ENCODE measurements around the gene TTC31. TPM values are rescaled to one million over a fixed set of nuclear protein-coding genes. Genes with fewer than 3 reads are reported as not detected.

The TTC31 gene
- total RNA-seq, 1 donor from 2014 or later = 16.3 TPM

Other genes with a start within 250 kb of the TTC31 start
- 0.43 and 2.0 TPM in 2 replicates for gene SLC4A5, start 139.7 kb upstream of the TTC31 start, total RNA-seq
- gene DCTN1, start 102.8 kb upstream of the TTC31 start, total RNA-seq = 121 and 123 TPM in 2 replicates
- gene C2orf81, start 61.5 kb upstream of the TTC31 start, total RNA-seq = 0.26 and 1.4 TPM in 2 replicates
- 7.8 TPM in 2 replicates for gene WDR54, start 61.4 kb upstream of the TTC31 start, total RNA-seq
- 43.3 and 56.6 TPM in 2 replicates for gene RTKN, start 41.1 kb upstream of the TTC31 start, total RNA-seq
- gene INO80B, start 28.0 kb upstream of the TTC31 start, total RNA-seq = 20.0 and 30.8 TPM in 2 replicates
- gene WBP1, start 24.6 kb upstream of the TTC31 start, total RNA-seq = 68.4 and 75.4 TPM in 2 replicates
- gene MOGS, start 17.7 kb upstream of the TTC31 start, total RNA-seq = 56.1 and 67.0 TPM in 2 replicates
- gene MRPL53, start 10.4 kb upstream of the TTC31 start, total RNA-seq = 19.7 and 21.6 TPM in 2 replicates
- 10.6 and 13.3 TPM in 2 replicates for gene CCDC142, start 83 bp upstream of the TTC31 start, total RNA-seq
- 0.68 and 1.5 TPM in 2 replicates for gene LBX2, start 16.5 kb downstream of the TTC31 start, total RNA-seq
- gene PCGF1, start 24.6 kb downstream of the TTC31 start, total RNA-seq = 31.3 and 33.9 TPM in 2 replicates
- gene TLX2, start 31.4 kb downstream of the TTC31 start, total RNA-seq = 0.13 TPM in 1 of 2 replicates, not detected in the other
- not detected in 2 replicates for gene DQX1, start 43.1 kb downstream of the TTC31 start, total RNA-seq
- 111 and 125 TPM in 2 replicates for gene AUP1, start 46.6 kb downstream of the TTC31 start, total RNA-seq
- gene HTRA2, start 46.9 kb downstream of the TTC31 start, total RNA-seq = 33.8 and 41.9 TPM in 2 replicates
- 3.4 and 5.7 TPM in 2 replicates for gene LOXL3, start 70.9 kb downstream of the TTC31 start, total RNA-seq
- 9.5 and 10.5 TPM in 2 replicates for gene DOK1, start 71.6 kb downstream of the TTC31 start, total RNA-seq
- 0.16 TPM in 1 of 2 replicates, not detected in the other for gene M1AP, start 165.2 kb downstream of the TTC31 start, total RNA-seq
- 4.3 and 4.4 TPM in 2 replicates for gene SEMA4F, start 171.2 kb downstream of the TTC31 start, total RNA-seq

Data from myocyte (in vitro differentiated cells).